GM12878 (cell line): ENCODE measurements around the gene DNAH17. TPM values are rescaled to one million over a fixed set of nuclear protein-coding genes. Genes with fewer than 3 reads are reported as not detected.

Source experiments
- ATAC-seq: fragments of 200-7000 bp; cut with Tn5 transposase; 3 replicates; pipeline ENCODE4 v1.9.1; 2020; ENCODE audit warnings: mild to moderate bottlenecking, moderate library complexity
- BruUV-seq: library from RNA; stranded (reverse); fragments of 400-500 nt; replicated peaks from 2 replicates; lab custom pipeline; 2021; lab: Mats Ljungman, UMichigan
- CTCF ChIA-PET: fragments of 300-600 bp; sonication (Branson Sonifier 250); formaldehyde crosslinking; extraction: SDS; loops from one replicate; lab custom pipeline; 2021; ENCODE audit warnings: inconsistent platforms; lab: Yijun Ruan, JAX
- POLR2A ChIA-PET: fragments of 350-600 bp; formaldehyde crosslinking; extraction: SDS; loops from one replicate; lab custom pipeline; 2021; ENCODE audit warnings: inconsistent platforms; lab: Charles Lee
- RAD21 ChIA-PET: fragments of 300-600 bp; sonication (Branson Sonifier 250); formaldehyde crosslinking; loops from one replicate; lab custom pipeline; 2023; ENCODE audit warnings: antibody characterized with exemption; ENCODE audit not compliant: unreplicated experiment; lab: Charles Lee
- SMC1A ChIA-PET: fragments of 300-600 bp; sonication (Branson Sonifier 250); formaldehyde crosslinking; loops from one replicate; lab custom pipeline; 2023; ENCODE audit not compliant: unreplicated experiment, uncharacterized antibody; lab: Charles Lee
- DNase-seq: peaks from one replicate; pipeline ENCODE4 v3.0.0-alpha.2; 2011; ENCODE audit warnings: low read depth, low spot score
- FAIRE-seq: peaks from 3 replicates; lab custom pipeline; 2011; peaks lifted over from hg19 to GRCh38; lab: Jason Lieb, UNC
- H2AFZ ChIP-seq: 2 replicates; pipeline ENCODE4 v1.6.0; 2011; ENCODE audit warnings: low read depth, low read length, control low read depth; ENCODE audit not compliant: control insufficient read depth
- H3K27ac ChIP-seq: 2 replicates; pipeline ENCODE4 v1.5.1; 2011; ENCODE audit warnings: control low read depth; ENCODE audit not compliant: control insufficient read depth, insufficient read depth
- H3K27me3 ChIP-seq, 2 experiments: replicated peaks in 1 of 2; 2 replicates each; pipeline versions ENCODE4 v1.6.0 to v1.6.1; 2011; ENCODE audit warnings: low read length in 1 of 2; ENCODE audit not compliant: control insufficient read depth in 2 of 2, insufficient read depth in 2 of 2
- H3K36me3 ChIP-seq, 2 experiments: 2 replicates each; pipeline ENCODE4 v1.5.1; 2011; ENCODE audit warnings: low read length in 1 of 2; ENCODE audit not compliant: control insufficient read depth in 2 of 2, insufficient read depth in 2 of 2
- H3K4me1 ChIP-seq: 2 replicates; pipeline ENCODE4 v1.6.1; 2011; ENCODE audit warnings: mild to moderate bottlenecking, low read length, moderate library complexity, mixed read lengths; ENCODE audit not compliant: control insufficient read depth, insufficient read depth
- H3K4me2 ChIP-seq: 2 replicates; pipeline ENCODE4 v1.6.0; 2011; ENCODE audit warnings: control low read depth; ENCODE audit not compliant: control insufficient read depth, insufficient read depth
- H3K4me3 ChIP-seq: fragments of 200-600 bp; sonication (generic); 2 replicates; pipeline ENCODE4 v1.5.1; 2016
- H3K79me2 ChIP-seq: 2 replicates; pipeline ENCODE4 v1.6.0; 2011; ENCODE audit warnings: low read length; ENCODE audit not compliant: control insufficient read depth, insufficient read depth
- H3K9ac ChIP-seq: 2 replicates; pipeline ENCODE4 v1.8.0; 2011; ENCODE audit warnings: low read length, control low read depth, mixed read lengths; ENCODE audit not compliant: control insufficient read depth, insufficient read depth
- H3K9me3 ChIP-seq: replicated peaks from 3 replicates; pipeline ENCODE4 v1.5.1; 2011; ENCODE audit warnings: mild to moderate bottlenecking, low read length; ENCODE audit not compliant: control insufficient read depth, insufficient read depth
- H4K20me1 ChIP-seq: 2 replicates; pipeline ENCODE4 v1.6.0; 2011; ENCODE audit not compliant: control insufficient read depth, insufficient read depth
- CBX5 ChIP-seq: sonication (generic); IDR thresholded peaks from 2 replicates; pipeline ENCODE4 v1.6.1; 2016; ENCODE audit warnings: low read depth, moderate library complexity, mild to moderate bottlenecking, inconsistent platforms
- EP300 ChIP-seq, 2 experiments: fragments of 150-350 bp in 1 of 2; IDR thresholded peaks; 2 replicates each; pipeline ENCODE4 v1.6.1; 2011 to 2012; ENCODE audit warnings: low read depth in 2 of 2, low read length in 2 of 2, borderline replicate concordance in 1 of 2, improper control_type of control experiment in 1 of 2, inconsistent platforms in 1 of 2; ENCODE audit not compliant: control insufficient read depth in 1 of 2
- NFIC ChIP-seq: IDR thresholded peaks from 2 replicates; pipeline ENCODE4 v1.6.1; 2012; ENCODE audit warnings: low read depth, mild to moderate bottlenecking, inconsistent platforms, low read length, moderate library complexity
- POLR2A ChIP-seq: IDR thresholded peaks from 2 replicates; pipeline ENCODE4 v1.6.1; 2011; ENCODE audit warnings: low read depth, mild to moderate bottlenecking, low read length
- RAD21 ChIP-seq: IDR thresholded peaks from 2 replicates; pipeline ENCODE4 v1.6.1; 2011; ENCODE audit warnings: mild to moderate bottlenecking, low read depth, low read length, moderate library complexity; ENCODE audit not compliant: insufficient read depth
- SRF ChIP-seq, 2 experiments: IDR thresholded peaks; 2 replicates each; pipeline ENCODE4 v1.6.1; 2011; ENCODE audit warnings: low read depth in 2 of 2, low read length in 2 of 2, mild to moderate bottlenecking in 1 of 2, moderate library complexity in 1 of 2
- TARDBP ChIP-seq: IDR thresholded peaks from 2 replicates; pipeline ENCODE4 v1.6.1; 2016; ENCODE audit warnings: borderline replicate concordance
- TCF3 ChIP-seq: IDR thresholded peaks from 2 replicates; pipeline ENCODE4 v1.6.1; 2012; ENCODE audit warnings: low read depth, mild to moderate bottlenecking, low read length, borderline replicate concordance; ENCODE audit not compliant: insufficient read depth
- WGBS: methylation state at CpG from one replicate; pipeline ENCODE4 v1.1.6; 2016; ENCODE audit warnings: low lambda C conversion rate; ENCODE audit not compliant: insufficient replicate concordance, insufficient coverage; ENCODE audit errors: missing lambda C conversion rate; 5-methylcytosine and 5-hydroxymethylcytosine counted together
- in situ Hi-C: fragments of 300-500 bp; cut with MboI; formaldehyde crosslinking; loops from 9 replicates; pipeline ENCODE4 v1.14.3; 2018; ENCODE audit warnings: mixed read lengths
- intact Hi-C: fragments of 100-400 bp; cut with micrococcal nuclease; formaldehyde crosslinking; loops from one replicate; pipeline ENCODE4 v1.14.2; 2022; ENCODE audit not compliant: unreplicated experiment
- polyA plus RNA-seq, 11 experiments: library from polyadenylated mRNA; depleted of rRNA in 4 of 11; unstranded in 6 of 11; stranded (reverse) in 5 of 11; fragments of >200 nt; fragmentation: Nextera tagmentation in 4 of 11; fragmentation: Illumina TruSeq in 1 of 11; extraction: Ambion mirVana in 4 of 11; extraction: Trizol in 1 of 11; gene quantifications; 1 replicate in 1 of 11; 2 replicates in 10 of 11; pipeline versions ENCODE4 v1.2.1 to v1.2.3, GENCODE V29; 2011 to 2016; ENCODE audit warnings: inconsistent platforms in 2 of 11, missing spikeins in 2 of 11, low read depth in 1 of 11
- total RNA-seq, 4 experiments: library from RNA; depleted of rRNA in 3 of 4; stranded (reverse); fragments of >200 nt in 3 of 4; fragmentation: Illumina TruSeq in 1 of 4; extraction: Trizol in 1 of 4; gene quantifications; 2 replicates each; pipeline versions ENCODE4 v1.2.1 to v1.2.3, GENCODE V29; 2013 to 2021
- TF ChIP-seq, protein P1 (sequence below): IDR thresholded peaks from 2 replicates; pipeline ENCODE4 v1.6.1; 2011; ENCODE audit warnings: borderline replicate concordance, low read depth, mild to moderate bottlenecking, moderate library complexity, mixed read lengths, low read length; ENCODE audit not compliant: insufficient read depth; ENCODE audit errors: extremely low read length

DNAH17 gene
- total and polyA plus RNA-seq, 10 of the 15 experiments (the other 5 are each of a cell fraction or from before 2014, with no cell fraction given): 0.16 to 2.9 (median 0.56) TPM

DNA sequence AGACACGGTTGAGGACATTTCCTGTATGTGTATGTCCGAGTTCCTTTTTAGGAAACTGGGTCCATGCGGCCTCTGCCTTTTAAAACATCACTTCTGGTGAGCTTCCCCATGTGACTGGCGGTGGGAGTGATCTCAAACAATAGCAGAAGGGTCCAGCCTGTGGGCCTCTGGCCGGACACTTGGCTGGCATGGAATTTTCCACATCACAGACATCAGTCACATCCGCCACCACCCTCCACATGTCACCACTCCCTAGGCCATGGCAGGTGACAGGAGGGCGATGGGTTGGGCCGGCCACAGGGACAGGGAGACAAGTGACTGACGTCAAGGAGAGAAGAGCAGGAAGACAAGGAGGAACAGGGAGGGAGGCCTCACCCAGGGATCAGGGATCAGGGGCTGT, 83.7 kb downstream of the DNAH17 start:
- ChIA-PET POLR2A (interaction anchor here (0.6 kb wide), 1 partner anchor 467 kb away, joined by 5 read pairs; no protein-coding TSS in a partner anchor), SMC1A (no interaction called here), CTCF (interaction anchor here (0.5 kb wide), 1 partner anchor 62 kb away, joined by 3 read pairs; no protein-coding TSS in a partner anchor), RAD21 (no interaction called here)
- Histone ChIP-seq H3K9ac (no peak overlapping the region), H3K9me3 (no peaks in the 10 kb centered on the region), H3K4me2 (no peak overlapping the region), H3K79me2 (peaks cover under 1% of the 10 kb centered on the region), H3K27ac (no peak overlapping the region), H3K27me3 (no peaks in the 10 kb centered on the region), H2AFZ (no peak overlapping the region), H3K36me3 (no peaks in the 10 kb centered on the region), H4K20me1 (no peaks in the 10 kb centered on the region), H3K4me3 (no peak overlapping the region), H3K4me1 (no peaks in the 10 kb centered on the region; the same call in 1 of the 2 replicates)
- TF ChIP-seq POLR2A: no peak
- no peak for TF ChIP-seq CBX5
- TF ChIP-seq TCF3: no peak
- TF ChIP-seq SRF (IDR thresholded peaks at IDR 0.05; ENCODE audit: low read depth in 2 of 2, low read length in 2 of 2): no peak
- no peak for TF ChIP-seq TARDBP
- TF ChIP-seq, protein P1, sequence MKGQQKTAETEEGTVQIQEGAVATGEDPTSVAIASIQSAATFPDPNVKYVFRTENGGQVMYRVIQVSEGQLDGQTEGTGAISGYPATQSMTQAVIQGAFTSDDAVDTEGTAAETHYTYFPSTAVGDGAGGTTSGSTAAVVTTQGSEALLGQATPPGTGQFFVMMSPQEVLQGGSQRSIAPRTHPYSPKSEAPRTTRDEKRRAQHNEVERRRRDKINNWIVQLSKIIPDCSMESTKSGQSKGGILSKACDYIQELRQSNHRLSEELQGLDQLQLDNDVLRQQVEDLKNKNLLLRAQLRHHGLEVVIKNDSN: no peak
- no peak for TF ChIP-seq RAD21
- TF ChIP-seq NFIC: no peak
- TF ChIP-seq EP300 (IDR thresholded peaks at IDR 0.05; ENCODE audit: borderline replicate concordance in 1 of 2, control insufficient read depth in 1 of 2, low read depth in 2 of 2, low read length in 2 of 2): no peak
- DNase-seq (no peak), ATAC-seq (no peak), FAIRE-seq (no peak)
- no TSS peak for BruUV-seq
- in situ Hi-C loops (no loop called here), intact Hi-C loops (no loop called here)
- WGBS: 24% methylated on average over 9 of the region's 9 CpGs
